HepG2 (cell line): ENCODE data around the gene SLC35A3. TPM values are rescaled to one million over a fixed set of nuclear protein-coding genes. Genes with fewer than 3 reads are reported as not detected.
A peak's percentile ranks its signal among the peaks of the same experiment; 100 is the strongest.

Experiments used
- DMTF1 ChIP-seq: sonication (generic); formaldehyde crosslinking; IDR thresholded peaks from 2 replicates; pipeline ENCODE4 v1.4.0; 2020; ENCODE audit warnings: mild to moderate bottlenecking, missing genetic modification reagents
- HOMEZ ChIP-seq: IDR thresholded peaks from 2 replicates; pipeline ENCODE4 v1.6.1; 2016; ENCODE audit warnings: low read depth
- MBNL3 ChIP-seq: fragments of 250-450 bp; sonication (Bioruptor Pico); conservative IDR thresholded peaks from 2 replicates; pipeline ENCODE4 v1.8.0; 2022; ENCODE audit warnings: mild to moderate bottlenecking, inconsistent platforms
- MIXL1 ChIP-seq: IDR thresholded peaks from 2 replicates; pipeline ENCODE4 v1.6.1; 2016
- SOX13 ChIP-seq, 3 experiments: fragments of 450-650 bp in 1 of 3; sonication (generic) in 1 of 3; formaldehyde crosslinking in 1 of 3; IDR thresholded peaks in 2 of 3; conservative IDR thresholded peaks in 1 of 3; 2 replicates each; pipeline versions ENCODE4 v1.5.0 to v1.6.1; 2016 to 2020; ENCODE audit warnings: antibody characterized with exemption in 1 of 3, mild to moderate bottlenecking in 1 of 3, missing compliant biosample characterization in 1 of 3, missing genetic modification reagents in 1 of 3, moderate library complexity in 1 of 3
- YEATS4 ChIP-seq: sonication (generic); formaldehyde crosslinking; IDR thresholded peaks from 2 replicates; pipeline ENCODE4 v1.4.0; 2020; ENCODE audit warnings: missing genetic modification reagents, borderline replicate concordance
- ZNF10 ChIP-seq: sonication (generic); formaldehyde crosslinking; IDR thresholded peaks from 2 replicates; pipeline ENCODE4 v1.4.0; 2020; ENCODE audit warnings: mild to moderate bottlenecking, low read depth, missing genetic modification reagents, borderline replicate concordance
- polyA plus RNA-seq, 8 experiments: library from polyadenylated mRNA; depleted of rRNA in 3 of 8; stranded (reverse) in 7 of 8; unstranded in 1 of 8; fragments of >200 nt; fragmentation: Illumina TruSeq in 4 of 8; extraction: Trizol in 4 of 8; gene quantifications; 2 replicates each; pipeline versions ENCODE4 v1.2.1 to v1.2.3, GENCODE V29; 2011 to 2016; ENCODE audit warnings: low read depth in 4 of 8, missing spikeins in 1 of 8, mixed read lengths in 1 of 8; ENCODE audit not compliant: insufficient read depth in 1 of 8
- total RNA-seq, 5 experiments: library from RNA; depleted of rRNA; stranded (reverse); fragments of >200 nt; fragmentation: Illumina TruSeq; extraction: Trizol; gene quantifications; 2 replicates each; pipeline ENCODE4 v1.2.3, GENCODE V29; 2016; ENCODE audit warnings: low read depth in 1 of 5
- TF ChIP-seq, protein P1 (sequence below): sonication (generic); formaldehyde crosslinking; IDR thresholded peaks from 2 replicates; pipeline ENCODE4 v1.8.0; 2022; ENCODE audit warnings: mild to moderate bottlenecking, missing genetic modification reagents, moderate library complexity
- TF ChIP-seq, protein P2 (sequence below): sonication (generic); formaldehyde crosslinking; IDR thresholded peaks from 2 replicates; pipeline ENCODE4 v1.8.0; 2022; ENCODE audit warnings: low read depth, missing genetic modification reagents
- TF ChIP-seq, protein P3 (sequence below): sonication (generic); formaldehyde crosslinking; IDR thresholded peaks from 2 replicates; pipeline ENCODE4 v1.8.0; 2022; ENCODE audit warnings: mild to moderate bottlenecking, missing genetic modification reagents, borderline replicate concordance
- TF ChIP-seq, protein P4 (sequence below): sonication (generic); formaldehyde crosslinking; IDR thresholded peaks from 2 replicates; pipeline ENCODE4 v1.4.0; 2020; ENCODE audit warnings: missing genetic modification reagents, borderline replicate concordance

The SLC35A3 gene
- total and polyA plus RNA-seq, 2 of the 13 experiments (the other 11 are each of a cell fraction or from before 2014, with no cell fraction given), result 11.2 to 24.9 TPM

- peak; percentile 55; the same call in 1 of the 2 replicates for TF ChIP-seq HOMEZ (CRISPR knock-in tag)
- TF ChIP-seq, protein P1, sequence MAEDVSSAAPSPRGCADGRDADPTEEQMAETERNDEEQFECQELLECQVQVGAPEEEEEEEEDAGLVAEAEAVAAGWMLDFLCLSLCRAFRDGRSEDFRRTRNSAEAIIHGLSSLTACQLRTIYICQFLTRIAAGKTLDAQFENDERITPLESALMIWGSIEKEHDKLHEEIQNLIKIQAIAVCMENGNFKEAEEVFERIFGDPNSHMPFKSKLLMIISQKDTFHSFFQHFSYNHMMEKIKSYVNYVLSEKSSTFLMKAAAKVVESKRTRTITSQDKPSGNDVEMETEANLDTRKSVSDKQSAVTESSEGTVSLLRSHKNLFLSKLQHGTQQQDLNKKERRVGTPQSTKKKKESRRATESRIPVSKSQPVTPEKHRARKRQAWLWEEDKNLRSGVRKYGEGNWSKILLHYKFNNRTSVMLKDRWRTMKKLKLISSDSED (CRISPR knock-in tag), result peak; percentile 61; the same call in 1 of the 2 replicates
- TF ChIP-seq DMTF1 (CRISPR knock-in tag), result no peak; the same call in 1 of the 2 replicates
- TF ChIP-seq, protein P2, sequence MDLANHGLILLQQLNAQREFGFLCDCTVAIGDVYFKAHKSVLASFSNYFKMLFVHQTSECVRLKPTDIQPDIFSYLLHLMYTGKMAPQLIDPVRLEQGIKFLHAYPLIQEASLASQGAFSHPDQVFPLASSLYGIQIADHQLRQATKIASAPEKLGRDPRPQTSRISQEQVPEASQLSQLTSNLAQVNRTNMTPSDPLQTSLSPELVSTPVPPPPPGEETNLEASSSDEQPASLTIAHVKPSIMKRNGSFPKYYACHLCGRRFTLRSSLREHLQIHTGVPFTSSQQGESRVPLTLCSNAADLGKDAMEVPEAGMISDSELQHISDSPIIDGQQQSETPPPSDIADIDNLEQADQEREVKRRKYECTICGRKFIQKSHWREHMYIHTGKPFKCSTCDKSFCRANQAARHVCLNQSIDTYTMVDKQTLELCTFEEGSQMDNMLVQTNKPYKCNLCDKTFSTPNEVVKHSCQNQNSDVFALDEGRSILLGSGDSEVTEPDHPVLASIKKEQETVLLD, result peak; percentile 95
- no peak for TF ChIP-seq SOX13 (IDR thresholded peaks at IDR 0.05)
- peak in 1 of 2 experiments; percentile 60; a peak in 2 of 4 replicates for TF ChIP-seq SOX13 (CRISPR knock-in tag; conservative IDR thresholded peaks at IDR 0.05 in 1 of 2, IDR thresholded peaks at IDR 0.05 in 1 of 2)
- TF ChIP-seq, protein P3, sequence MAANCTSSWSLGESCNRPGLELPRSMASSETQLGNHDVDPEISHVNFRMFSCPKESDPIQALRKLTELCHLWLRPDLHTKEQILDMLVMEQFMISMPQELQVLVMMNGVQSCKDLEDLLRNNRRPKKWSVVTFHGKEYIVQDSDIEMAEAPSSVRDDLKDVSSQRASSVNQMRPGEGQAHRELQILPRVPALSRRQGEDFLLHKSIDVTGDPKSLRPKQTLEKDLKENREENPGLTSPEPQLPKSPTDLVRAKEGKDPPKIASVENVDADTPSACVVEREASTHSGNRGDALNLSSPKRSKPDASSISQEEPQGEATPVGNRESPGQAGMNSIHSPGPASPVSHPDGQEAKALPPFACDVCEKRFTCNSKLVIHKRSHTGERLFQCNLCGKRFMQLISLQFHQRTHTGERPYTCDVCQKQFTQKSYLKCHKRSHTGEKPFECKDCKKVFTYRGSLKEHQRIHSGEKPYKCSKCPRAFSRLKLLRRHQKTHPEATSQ (CRISPR knock-in tag), result peak; percentile 99; the same call in 1 of the 2 replicates
- no peak for TF ChIP-seq MBNL3 (CRISPR knock-in tag)
- TF ChIP-seq, protein P4, sequence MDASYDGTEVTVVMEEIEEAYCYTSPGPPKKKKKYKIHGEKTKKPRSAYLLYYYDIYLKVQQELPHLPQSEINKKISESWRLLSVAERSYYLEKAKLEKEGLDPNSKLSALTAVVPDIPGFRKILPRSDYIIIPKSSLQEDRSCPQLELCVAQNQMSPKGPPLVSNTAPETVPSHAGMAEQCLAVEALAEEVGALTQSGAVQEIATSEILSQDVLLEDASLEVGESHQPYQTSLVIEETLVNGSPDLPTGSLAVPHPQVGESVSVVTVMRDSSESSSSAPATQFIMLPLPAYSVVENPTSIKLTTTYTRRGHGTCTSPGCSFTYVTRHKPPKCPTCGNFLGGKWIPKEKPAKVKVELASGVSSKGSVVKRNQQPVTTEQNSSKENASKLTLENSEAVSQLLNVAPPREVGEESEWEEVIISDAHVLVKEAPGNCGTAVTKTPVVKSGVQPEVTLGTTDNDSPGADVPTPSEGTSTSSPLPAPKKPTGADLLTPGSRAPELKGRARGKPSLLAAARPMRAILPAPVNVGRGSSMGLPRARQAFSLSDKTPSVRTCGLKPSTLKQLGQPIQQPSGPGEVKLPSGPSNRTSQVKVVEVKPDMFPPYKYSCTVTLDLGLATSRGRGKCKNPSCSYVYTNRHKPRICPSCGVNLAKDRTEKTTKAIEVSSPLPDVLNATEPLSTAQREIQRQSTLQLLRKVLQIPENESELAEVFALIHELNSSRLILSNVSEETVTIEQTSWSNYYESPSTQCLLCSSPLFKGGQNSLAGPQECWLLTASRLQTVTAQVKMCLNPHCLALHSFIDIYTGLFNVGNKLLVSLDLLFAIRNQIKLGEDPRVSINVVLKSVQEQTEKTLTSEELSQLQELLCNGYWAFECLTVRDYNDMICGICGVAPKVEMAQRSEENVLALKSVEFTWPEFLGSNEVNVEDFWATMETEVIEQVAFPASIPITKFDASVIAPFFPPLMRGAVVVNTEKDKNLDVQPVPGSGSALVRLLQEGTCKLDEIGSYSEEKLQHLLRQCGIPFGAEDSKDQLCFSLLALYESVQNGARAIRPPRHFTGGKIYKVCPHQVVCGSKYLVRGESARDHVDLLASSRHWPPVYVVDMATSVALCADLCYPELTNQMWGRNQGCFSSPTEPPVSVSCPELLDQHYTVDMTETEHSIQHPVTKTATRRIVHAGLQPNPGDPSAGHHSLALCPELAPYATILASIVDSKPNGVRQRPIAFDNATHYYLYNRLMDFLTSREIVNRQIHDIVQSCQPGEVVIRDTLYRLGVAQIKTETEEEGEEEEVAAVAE (CRISPR knock-in tag), result peak; percentile 79
- TF ChIP-seq ZNF10 (CRISPR knock-in tag), result no peak
- TF ChIP-seq YEATS4, result peak; percentile 100
- TF ChIP-seq MIXL1 (CRISPR knock-in tag), result peak; percentile 65
These were observed at the start of gene SLC35A3 (continued) for GRCh38 chr1:99969729-99970621.
